Muscle layer of duodenum (tissue), 2 donors: Measurements from ENCODE around the gene SPEM2.

Experiments
- H3K27ac ChIP-seq: one replicate; pipeline ENCODE4 v1.7.0; 2013; ENCODE audit warnings: mild to moderate bottlenecking, low read length
- H3K27me3 ChIP-seq: one replicate; pipeline ENCODE4 v1.7.0; 2013; ENCODE audit warnings: low read depth, mild to moderate bottlenecking, control low read depth, low read length
- H3K36me3 ChIP-seq, 2 donors: one replicate each; pipeline ENCODE4 v1.7.0; 2013; ENCODE audit warnings: low read length in 2 of 2, control low read depth in 1 of 2, mild to moderate bottlenecking in 1 of 2; ENCODE audit not compliant: insufficient read depth in 2 of 2, control insufficient read depth in 1 of 2
- H3K4me1 ChIP-seq, 2 donors: one replicate each; pipeline ENCODE4 v1.7.0; 2013; ENCODE audit warnings: low read length in 2 of 2, mild to moderate bottlenecking in 2 of 2, control low read depth in 1 of 2, moderate library complexity in 1 of 2; ENCODE audit not compliant: insufficient read depth in 2 of 2, control insufficient read depth in 1 of 2
- H3K4me3 ChIP-seq, 2 donors: one replicate each; pipeline ENCODE4 v1.7.0; 2013; ENCODE audit warnings: low read length in 2 of 2, low read depth in 1 of 2, mild to moderate bottlenecking in 1 of 2
- H3K9me3 ChIP-seq, 2 donors: one replicate each; pipeline ENCODE4 v1.7.0; 2013; ENCODE audit warnings: low read length in 2 of 2, control low read depth in 1 of 2, mild to moderate bottlenecking in 1 of 2; ENCODE audit not compliant: control insufficient read depth in 1 of 2
- donor health status: healthy.

The SPEM2 gene

GRCh38 chr17:7404737-7405349 lies 20.6 kb upstream of the SPEM2 start:
- H3K4me1 ChIP-seq = peaks cover 7 to 16% of the 10 kb centered on the region in 2 donors
- H3K4me3 ChIP-seq = peak overlapping the region; percentile 62 to 64
- no peaks in the 10 kb centered on the region for H3K27me3 ChIP-seq
- H3K36me3 ChIP-seq = peaks cover 6 to 11% of the 10 kb centered on the region in 2 donors
- no peak overlapping the region for H3K27ac ChIP-seq
- no peaks in the 10 kb centered on the region for H3K9me3 ChIP-seq

GRCh38 chr17:7405350-7406234 lies 19.8 kb upstream of the SPEM2 start:
- H3K27ac ChIP-seq = peak overlapping the region; percentile 49
- H3K27me3 ChIP-seq = no peaks in the 10 kb centered on the region
- peak overlapping the region; percentile 62 to 64 for H3K4me3 ChIP-seq
- H3K36me3 ChIP-seq = peaks cover 6 to 14% of the 10 kb centered on the region in 2 donors
- H3K9me3 ChIP-seq = no peaks in the 10 kb centered on the region
- H3K4me1 ChIP-seq = peaks cover 7 to 16% of the 10 kb centered on the region in 2 donors

DNA sequence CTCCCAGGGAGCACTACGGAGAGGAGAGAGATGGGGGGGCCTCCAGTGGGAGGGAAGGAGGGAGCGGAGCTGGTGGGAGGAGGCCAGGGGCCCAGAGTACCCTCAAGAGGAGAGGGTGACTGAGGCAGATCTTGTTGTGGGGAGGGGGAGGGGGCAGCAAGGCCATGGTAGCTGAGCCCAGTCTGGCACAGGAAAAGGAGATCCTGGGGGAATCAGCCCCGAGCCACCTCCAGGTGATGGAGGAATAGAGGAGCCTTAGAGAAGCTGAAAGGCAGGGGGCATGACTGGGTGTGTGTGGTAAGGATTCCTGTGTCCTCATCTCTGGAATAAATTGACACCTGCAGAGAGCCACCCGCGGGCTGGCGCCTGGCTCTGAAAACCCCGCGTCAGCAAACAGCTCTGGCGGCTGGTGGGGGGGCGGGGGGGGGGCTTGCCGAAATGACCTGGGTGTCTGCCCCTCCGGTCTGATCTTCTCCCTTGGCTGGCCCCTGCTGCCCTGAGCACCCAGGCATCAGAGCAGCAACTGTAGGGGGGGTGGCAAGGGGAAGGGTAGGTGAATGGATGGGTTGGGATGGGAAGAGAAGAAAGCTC lies 19.1 kb upstream of the SPEM2 start:
- H3K36me3 ChIP-seq = peaks cover 6 to 16% of the 10 kb centered on the region in 2 donors
- peak overlapping the region in 1 of 2 donors; percentile 64 for H3K4me3 ChIP-seq
- no peak overlapping the region for H3K27ac ChIP-seq

GRCh38 chr17:7407082-7407481 lies 18.3 kb upstream of the SPEM2 start:
- Histone ChIP-seq H3K4me3 (no peak overlapping the region), H3K27me3 (no peaks in the 10 kb centered on the region), H3K27ac (no peak overlapping the region), H3K4me1 (peaks cover 7 to 16% of the 10 kb centered on the region in 2 donors), H3K9me3 (no peaks in the 10 kb centered on the region), H3K36me3 (peaks cover 6 to 16% of the 10 kb centered on the region in 2 donors)

More for the DNA sequence above, 19.1 kb upstream of the SPEM2 start:
- Histone ChIP-seq H3K27me3 (no peaks in the 10 kb centered on the region), H3K9me3 (no peaks in the 10 kb centered on the region), H3K4me1 (peaks cover 7 to 16% of the 10 kb centered on the region in 2 donors)

- Histone ChIP-seq H3K27ac (no peak within 1 kb of the TSS), H3K27me3 (no peaks in the 10 kb centered on the region), H3K4me1 (peaks cover 6 to 15% of the 10 kb centered on the region in 2 donors), H3K9me3 (no peaks in the 10 kb centered on the region), H3K4me3 (no peak within 1 kb of the TSS), H3K36me3 (peaks cover 6 to 16% of the 10 kb centered on the region in 2 donors)
Measured at GRCh38 chr17:7407485-7408251, 17.7 kb upstream of the SPEM2 start, which contains the start of gene NLGN2. Gene NLGN2 (plus strand): TSS chr17:7407845. CDS start chr17:7408256, 411 bp downstream.

DNA sequence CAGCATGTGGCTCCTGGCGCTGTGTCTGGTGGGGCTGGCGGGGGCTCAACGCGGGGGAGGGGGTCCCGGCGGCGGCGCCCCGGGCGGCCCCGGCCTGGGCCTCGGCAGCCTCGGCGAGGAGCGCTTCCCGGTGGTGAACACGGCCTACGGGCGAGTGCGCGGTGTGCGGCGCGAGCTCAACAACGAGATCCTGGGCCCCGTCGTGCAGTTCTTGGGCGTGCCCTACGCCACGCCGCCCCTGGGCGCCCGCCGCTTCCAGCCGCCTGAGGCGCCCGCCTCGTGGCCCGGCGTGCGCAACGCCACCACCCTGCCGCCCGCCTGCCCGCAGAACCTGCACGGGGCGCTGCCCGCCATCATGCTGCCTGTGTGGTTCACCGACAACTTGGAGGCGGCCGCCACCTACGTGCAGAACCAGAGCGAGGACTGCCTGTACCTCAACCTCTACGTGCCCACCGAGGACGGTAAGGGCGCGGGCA lies 17.1 kb upstream of the SPEM2 start:
- H3K9me3 ChIP-seq = no peaks in the 10 kb centered on the region
- no peak overlapping the region for H3K27ac ChIP-seq
- H3K36me3 ChIP-seq = peaks cover 6 to 16% of the 10 kb centered on the region in 2 donors
- H3K4me1 ChIP-seq = peaks cover 0 to 9% of the 10 kb centered on the region in 2 donors
- H3K27me3 ChIP-seq = no peaks in the 10 kb centered on the region
- H3K4me3 ChIP-seq = no peak overlapping the region

- Histone ChIP-seq H3K36me3 (peaks cover 6 to 16% of the 10 kb centered on the region in 2 donors), H3K27ac (no peak overlapping the region), H3K4me1 (peaks cover 0 to 9% of the 10 kb centered on the region in 2 donors), H3K9me3 (no peaks in the 10 kb centered on the region), H3K4me3 (no peak overlapping the region), H3K27me3 (no peaks in the 10 kb centered on the region)
Measured at GRCh38 chr17:7408863-7409262, 16.6 kb upstream of the SPEM2 start.

DNA sequence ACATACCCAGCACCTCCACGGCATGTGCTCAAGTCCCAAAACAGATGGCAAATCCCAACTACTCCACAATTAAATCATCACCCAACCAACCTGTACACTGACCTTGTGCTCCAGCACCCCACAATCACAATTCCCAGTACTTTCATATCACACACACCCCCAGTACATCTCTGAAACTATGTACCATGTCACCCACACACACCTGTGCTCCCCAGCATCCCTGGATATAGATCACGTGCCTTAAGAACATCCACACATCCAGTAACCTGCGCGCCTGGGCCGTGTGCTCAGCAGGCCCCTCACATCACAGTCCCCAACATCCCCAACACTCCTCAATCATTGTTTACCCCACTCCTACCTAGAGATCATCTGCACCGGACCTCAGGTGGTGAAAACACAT lies 15.7 kb upstream of the SPEM2 start:
- Histone ChIP-seq H3K36me3 (peaks cover 6 to 17% of the 10 kb centered on the region in 2 donors), H3K27ac (no peak overlapping the region), H3K4me1 (peaks cover 0 to 9% of the 10 kb centered on the region in 2 donors), H3K4me3 (no peak overlapping the region), H3K27me3 (no peaks in the 10 kb centered on the region), H3K9me3 (no peaks in the 10 kb centered on the region)

DNA sequence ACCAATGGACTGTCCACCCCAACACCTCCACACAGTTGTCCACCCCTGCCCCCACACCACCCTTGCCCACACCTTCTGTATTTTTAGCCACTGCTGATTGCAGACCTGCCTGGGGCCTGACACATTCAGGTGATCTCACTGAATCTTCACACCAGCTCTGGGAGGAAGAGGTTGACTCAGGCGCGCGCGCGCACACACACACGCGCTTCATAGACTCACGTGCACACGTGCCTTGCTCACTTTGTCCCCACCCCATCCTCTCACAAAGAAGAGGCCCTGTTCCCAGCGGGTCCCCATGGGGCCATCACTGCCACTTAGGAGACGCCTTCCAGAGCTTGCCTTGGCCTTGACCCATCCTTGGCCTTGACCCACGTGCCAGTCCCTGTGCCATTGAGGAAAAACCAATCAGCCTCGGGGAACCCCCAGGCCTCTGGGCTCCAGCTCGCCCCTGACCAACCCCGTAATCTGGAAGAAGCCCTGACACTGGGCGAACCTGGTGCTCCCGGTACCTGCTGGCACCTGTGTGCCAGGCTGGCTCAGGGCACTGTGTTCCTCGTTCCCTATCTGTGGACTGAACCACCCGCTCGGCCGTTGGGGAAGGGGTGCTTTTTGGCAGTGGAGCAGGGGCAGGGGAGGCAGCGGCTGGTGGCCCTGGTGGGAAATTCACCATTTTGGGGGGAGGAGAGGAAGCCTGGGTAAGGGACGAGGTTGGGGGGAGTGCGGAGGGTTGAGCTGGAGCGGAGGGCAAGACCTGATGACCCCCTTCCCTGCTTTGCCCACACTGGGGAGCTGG lies 14.6 kb upstream of the SPEM2 start:
- Histone ChIP-seq H3K27ac (no peak overlapping the region), H3K36me3 (peaks cover 6 to 28% of the 10 kb centered on the region in 2 donors), H3K4me1 (peaks cover 0 to 5% of the 10 kb centered on the region in 2 donors), H3K9me3 (no peaks in the 10 kb centered on the region), H3K27me3 (no peaks in the 10 kb centered on the region), H3K4me3 (no peak overlapping the region)

- Histone ChIP-seq H3K4me1 (no peaks in the 10 kb centered on the region), H3K36me3 (peaks cover 6 to 29% of the 10 kb centered on the region in 2 donors), H3K27ac (no peak overlapping the region), H3K4me3 (no peak overlapping the region), H3K9me3 (no peaks in the 10 kb centered on the region), H3K27me3 (no peaks in the 10 kb centered on the region)
Measured at GRCh38 chr17:7411427-7411750, 14.0 kb upstream of the SPEM2 start.
